Measurements from ENCODE around the gene SLC39A11. TPM values are rescaled to one million over a fixed set of nuclear protein-coding genes. Genes with fewer than 3 reads are reported as not detected.

SLC39A11 gene
- total and polyA plus RNA-seq, 2 donors (not counting 1 experiment from before 2014, with no cell fraction given) = 12.7 to 27.4 TPM

DNA sequence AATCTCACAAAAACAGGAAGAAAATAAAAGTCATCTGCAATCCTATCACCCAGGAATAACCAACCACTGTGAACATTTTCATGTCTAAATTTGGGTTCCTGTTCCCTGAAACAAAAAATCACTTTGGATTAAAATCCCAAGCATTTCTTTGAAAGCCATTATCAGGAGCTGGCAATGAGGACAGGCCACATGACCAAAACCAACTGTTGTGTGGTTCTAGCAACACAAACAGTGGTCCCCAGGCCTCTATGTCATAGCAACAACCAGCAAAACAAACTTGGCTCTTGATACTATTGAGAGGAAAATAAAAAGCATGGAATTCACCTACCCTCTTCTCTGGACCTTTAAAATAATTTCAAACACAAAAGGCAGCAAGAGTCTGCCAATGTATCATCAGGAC lies 252.5 kb downstream of the SLC39A11 start:
- Histone ChIP-seq H3K4me2 (ENCODE audit: extremely low read depth, insufficient read depth, low read length) (no peak overlapping the region), H3K27me3 (ENCODE audit: control insufficient read depth, insufficient read depth, low read length) (no peaks in the 10 kb centered on the region), H3K4me1 (ENCODE audit: control insufficient read depth, extremely low read depth, insufficient read depth, low read length) (no peaks in the 10 kb centered on the region), H3K9me3 (ENCODE audit: control insufficient read depth, insufficient read depth, low read depth, low read length) (no peaks in the 10 kb centered on the region), H2AFZ (ENCODE audit: low read length) (no peak overlapping the region), H3K79me2 (ENCODE audit: control insufficient read depth, insufficient read depth, low read length) (no peaks in the 10 kb centered on the region), H3K27ac (ENCODE audit: insufficient read depth, low read length) (no peak overlapping the region), H4K20me1 (ENCODE audit: control insufficient read depth, extremely low read depth, insufficient read depth, low read length) (no peaks in the 10 kb centered on the region), H3K9ac (ENCODE audit: insufficient read depth, low read length) (no peak overlapping the region), H3K4me3 (replicated peaks in 1 of 4; ENCODE audit: control extremely low read depth in 1 of 4, insufficient read depth in 1 of 4, low read depth in 3 of 4, low read length in 4 of 4) (no peak overlapping the region), H3K36me3 (ENCODE audit: control insufficient read depth, insufficient read depth, low read length) (no peaks in the 10 kb centered on the region)
- DNase-seq (ENCODE audit: low read depth in 2 of 2) = no peak
- TF ChIP-seq, protein P1, sequence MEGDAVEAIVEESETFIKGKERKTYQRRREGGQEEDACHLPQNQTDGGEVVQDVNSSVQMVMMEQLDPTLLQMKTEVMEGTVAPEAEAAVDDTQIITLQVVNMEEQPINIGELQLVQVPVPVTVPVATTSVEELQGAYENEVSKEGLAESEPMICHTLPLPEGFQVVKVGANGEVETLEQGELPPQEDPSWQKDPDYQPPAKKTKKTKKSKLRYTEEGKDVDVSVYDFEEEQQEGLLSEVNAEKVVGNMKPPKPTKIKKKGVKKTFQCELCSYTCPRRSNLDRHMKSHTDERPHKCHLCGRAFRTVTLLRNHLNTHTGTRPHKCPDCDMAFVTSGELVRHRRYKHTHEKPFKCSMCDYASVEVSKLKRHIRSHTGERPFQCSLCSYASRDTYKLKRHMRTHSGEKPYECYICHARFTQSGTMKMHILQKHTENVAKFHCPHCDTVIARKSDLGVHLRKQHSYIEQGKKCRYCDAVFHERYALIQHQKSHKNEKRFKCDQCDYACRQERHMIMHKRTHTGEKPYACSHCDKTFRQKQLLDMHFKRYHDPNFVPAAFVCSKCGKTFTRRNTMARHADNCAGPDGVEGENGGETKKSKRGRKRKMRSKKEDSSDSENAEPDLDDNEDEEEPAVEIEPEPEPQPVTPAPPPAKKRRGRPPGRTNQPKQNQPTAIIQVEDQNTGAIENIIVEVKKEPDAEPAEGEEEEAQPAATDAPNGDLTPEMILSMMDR (conservative IDR thresholded peaks at IDR 0.05 in 1 of 2, IDR thresholded peaks at IDR 0.05 in 1 of 2; ENCODE audit: low read depth in 1 of 2, low read length in 2 of 2) = no peak
- no peak for TF ChIP-seq EZH2 (IDR thresholded peaks at IDR 0.05; ENCODE audit: low read length, missing control alignments)

- peak in 1 of 2 donors; percentile 36 for DNase-seq (ENCODE audit: low read depth in 2 of 2)
- Histone ChIP-seq H3K27ac (ENCODE audit: insufficient read depth, low read length) (no peak overlapping the region), H2AFZ (ENCODE audit: low read length) (no peak overlapping the region)
Measured at GRCh38 chr17:72839131-72839725, 253.3 kb downstream of the SLC39A11 start.

DNA sequence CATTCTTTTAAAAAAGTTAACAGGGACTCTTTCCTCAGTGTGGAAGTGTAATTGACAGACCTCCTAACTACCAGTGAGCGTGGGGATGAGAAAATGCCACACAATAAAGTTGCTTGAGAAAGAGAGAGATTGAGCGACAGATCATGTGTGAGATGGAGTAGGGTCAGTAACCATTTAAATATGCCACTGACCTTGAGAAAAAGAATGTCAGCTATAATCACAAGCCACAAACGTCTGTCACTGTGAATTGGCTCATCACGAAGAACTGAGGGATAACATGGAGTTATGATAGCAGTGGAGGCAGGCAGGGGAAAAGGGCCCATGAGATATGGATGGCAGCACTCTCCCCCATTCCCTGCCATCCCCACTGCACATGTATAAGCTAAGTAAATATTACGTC lies 253.9 kb downstream of the SLC39A11 start:
- no peaks in the 10 kb centered on the region for H3K9me3 ChIP-seq (ENCODE audit: control insufficient read depth, insufficient read depth, low read depth, low read length)
- no peak overlapping the region for H3K27ac ChIP-seq (ENCODE audit: insufficient read depth, low read length)
- no peaks in the 10 kb centered on the region for H3K4me1 ChIP-seq (ENCODE audit: control insufficient read depth, extremely low read depth, insufficient read depth, low read length)
- DNase-seq (ENCODE audit: low read depth in 2 of 2) = no peak
- H3K9ac ChIP-seq (ENCODE audit: insufficient read depth, low read length) = no peak overlapping the region
- no peak overlapping the region for H2AFZ ChIP-seq (ENCODE audit: low read length)
- H3K36me3 ChIP-seq (ENCODE audit: control insufficient read depth, insufficient read depth, low read length) = no peaks in the 10 kb centered on the region
- TF ChIP-seq, protein P1 (conservative IDR thresholded peaks at IDR 0.05 in 1 of 2, IDR thresholded peaks at IDR 0.05 in 1 of 2; ENCODE audit: low read depth in 1 of 2, low read length in 2 of 2) = no peak
- TF ChIP-seq EZH2 (IDR thresholded peaks at IDR 0.05; ENCODE audit: low read length, missing control alignments) = no peak
- no peaks in the 10 kb centered on the region for H3K79me2 ChIP-seq (ENCODE audit: control insufficient read depth, insufficient read depth, low read length)
- no peaks in the 10 kb centered on the region for H4K20me1 ChIP-seq (ENCODE audit: control insufficient read depth, extremely low read depth, insufficient read depth, low read length)
- no peaks in the 10 kb centered on the region for H3K27me3 ChIP-seq (ENCODE audit: control insufficient read depth, insufficient read depth, low read length)
- no peak overlapping the region for H3K4me3 ChIP-seq (replicated peaks in 1 of 4; ENCODE audit: control extremely low read depth in 1 of 4, insufficient read depth in 1 of 4, low read depth in 3 of 4, low read length in 4 of 4)
- no peak overlapping the region for H3K4me2 ChIP-seq (ENCODE audit: extremely low read depth, insufficient read depth, low read length)

More at GRCh38 chr17:72839131-72839725, 253.3 kb downstream of the SLC39A11 start:
- Histone ChIP-seq H3K9ac (ENCODE audit: insufficient read depth, low read length) (no peak overlapping the region), H3K4me2 (ENCODE audit: extremely low read depth, insufficient read depth, low read length) (no peak overlapping the region), H3K9me3 (ENCODE audit: control insufficient read depth, insufficient read depth, low read depth, low read length) (no peaks in the 10 kb centered on the region), H3K36me3 (ENCODE audit: control insufficient read depth, insufficient read depth, low read length) (no peaks in the 10 kb centered on the region), H3K79me2 (ENCODE audit: control insufficient read depth, insufficient read depth, low read length) (no peaks in the 10 kb centered on the region), H3K27me3 (ENCODE audit: control insufficient read depth, insufficient read depth, low read length) (no peaks in the 10 kb centered on the region), H4K20me1 (ENCODE audit: control insufficient read depth, extremely low read depth, insufficient read depth, low read length) (no peaks in the 10 kb centered on the region), H3K4me1 (ENCODE audit: control insufficient read depth, extremely low read depth, insufficient read depth, low read length) (no peaks in the 10 kb centered on the region), H3K4me3 (replicated peaks in 1 of 4; ENCODE audit: control extremely low read depth in 1 of 4, insufficient read depth in 1 of 4, low read depth in 3 of 4, low read length in 4 of 4) (no peak overlapping the region)
- TF ChIP-seq EZH2 (IDR thresholded peaks at IDR 0.05; ENCODE audit: low read length, missing control alignments) = no peak
- TF ChIP-seq, protein P1 (conservative IDR thresholded peaks at IDR 0.05 in 1 of 2, IDR thresholded peaks at IDR 0.05 in 1 of 2; ENCODE audit: low read depth in 1 of 2, low read length in 2 of 2) = no peak

Data from fibroblast of lung (primary cell).